ENCODE data around the gene EIF4A3. TPM values are rescaled to one million over a fixed set of nuclear protein-coding genes. Genes with fewer than 3 reads are reported as not detected.

Gene EIF4A3
- total and polyA plus RNA-seq, 10 of the 15 experiments (the other 5 are each of a cell fraction or from before 2014, with no cell fraction given): 53.3 to 225 (median 103) TPM

- Histone ChIP-seq H3K4me3 (no peak overlapping the region), H3K4me2 (ENCODE audit: control insufficient read depth, insufficient read depth) (no peak overlapping the region), H3K4me1 (ENCODE audit: control insufficient read depth, insufficient read depth, low read length) (peaks cover 16% of the 10 kb centered on the region), H3K9ac (ENCODE audit: control insufficient read depth, insufficient read depth, low read length) (no peak overlapping the region), H3K36me3 (ENCODE audit: control insufficient read depth in 2 of 2, insufficient read depth in 2 of 2, low read length in 1 of 2) (no peaks in the 10 kb centered on the region), H2AFZ (ENCODE audit: control insufficient read depth, low read depth, low read length) (no peak overlapping the region), H3K79me2 (ENCODE audit: control insufficient read depth, insufficient read depth, low read length) (no peaks in the 10 kb centered on the region; the same call in 1 of the 2 replicates), H3K27ac (ENCODE audit: control insufficient read depth, insufficient read depth) (no peak overlapping the region), H3K27me3 (replicated peaks in 1 of 2; ENCODE audit: control insufficient read depth in 2 of 2, insufficient read depth in 2 of 2, low read length in 1 of 2) (no peaks in the 10 kb centered on the region), H3K9me3 (replicated peaks; ENCODE audit: control insufficient read depth, insufficient read depth, low read length) (no peaks in the 10 kb centered on the region), H4K20me1 (ENCODE audit: control insufficient read depth, insufficient read depth) (no peaks in the 10 kb centered on the region)
- ATAC-seq: no peak
- no TSS peak for BruUV-seq (replicated peaks)
- intact Hi-C loops (cut with micrococcal nuclease; ENCODE audit: unreplicated experiment): no loop called here
- ChIA-PET RAD21 (ENCODE audit: unreplicated experiment) (no interaction called here), SMC1A (ENCODE audit: uncharacterized antibody, unreplicated experiment) (no interaction called here), CTCF (no interaction called here), POLR2A (no interaction called here)
- no peak for DNase-seq (ENCODE audit: low read depth, low spot score)
- TF ChIP-seq MYB (IDR thresholded peaks at IDR 0.05; ENCODE audit: borderline replicate concordance, low read depth, low read length) (no peak), SMAD5 (IDR thresholded peaks at IDR 0.05; ENCODE audit: low read depth) (no peak), IRF4 (IDR thresholded peaks at IDR 0.05; ENCODE audit: low read depth, low read length) (no peak)
- in situ Hi-C loops (cut with MboI): no loop called here
- no peak for FAIRE-seq
- WGBS (ENCODE audit: insufficient coverage, insufficient replicate concordance, low lambda C conversion rate, missing lambda C conversion rate): 74% methylated on average over 23 of the region's 23 CpGs
These were observed 48.9 kb downstream of the EIF4A3 start for GRCh38 chr17:80097844-80098691.

GRCh38 chr17:80097127-80097621 is 49.8 kb downstream of the EIF4A3 start:
- ChIA-PET POLR2A (no interaction called here), CTCF (no interaction called here), SMC1A (ENCODE audit: uncharacterized antibody, unreplicated experiment) (no interaction called here), RAD21 (ENCODE audit: unreplicated experiment) (no interaction called here)
- H2AFZ ChIP-seq (ENCODE audit: control insufficient read depth, low read depth, low read length): no peak overlapping the region
- FAIRE-seq (no peak), DNase-seq (ENCODE audit: low read depth, low spot score) (no peak), ATAC-seq (no peak)
- H3K27me3 ChIP-seq (replicated peaks in 1 of 2; ENCODE audit: control insufficient read depth in 2 of 2, insufficient read depth in 2 of 2, low read length in 1 of 2): no peaks in the 10 kb centered on the region
- no peak overlapping the region for H3K27ac ChIP-seq (ENCODE audit: control insufficient read depth, insufficient read depth)
- H3K4me3 ChIP-seq: no peak overlapping the region
- H4K20me1 ChIP-seq (ENCODE audit: control insufficient read depth, insufficient read depth): no peaks in the 10 kb centered on the region
- no peak overlapping the region for H3K4me2 ChIP-seq (ENCODE audit: control insufficient read depth, insufficient read depth)
- no TSS peak for BruUV-seq (replicated peaks)
- in situ Hi-C loops (cut with MboI) (no loop called here), intact Hi-C loops (cut with micrococcal nuclease; ENCODE audit: unreplicated experiment) (no loop called here)
- H3K4me1 ChIP-seq (ENCODE audit: control insufficient read depth, insufficient read depth, low read length): peaks cover 14% of the 10 kb centered on the region
- H3K36me3 ChIP-seq (ENCODE audit: control insufficient read depth in 2 of 2, insufficient read depth in 2 of 2, low read length in 1 of 2): no peaks in the 10 kb centered on the region
- no peaks in the 10 kb centered on the region; the same call in 1 of the 2 replicates for H3K79me2 ChIP-seq (ENCODE audit: control insufficient read depth, insufficient read depth, low read length)
- H3K9me3 ChIP-seq (replicated peaks; ENCODE audit: control insufficient read depth, insufficient read depth, low read length): no peaks in the 10 kb centered on the region
- no peak for TF ChIP-seq TAF1 (IDR thresholded peaks at IDR 0.05; ENCODE audit: borderline replicate concordance, low read depth, low read length)
- TF ChIP-seq ZSCAN29 (IDR thresholded peaks at IDR 0.05): no peak
- TF ChIP-seq CBX5 (IDR thresholded peaks at IDR 0.05; ENCODE audit: low read depth): no peak
- TF ChIP-seq SMAD1 (IDR thresholded peaks at IDR 0.05; ENCODE audit: low read depth, partially characterized antibody): no peak
- TF ChIP-seq MTA3 (IDR thresholded peaks at IDR 0.05; ENCODE audit: borderline replicate concordance, low read length): no peak
- TF ChIP-seq NR2C2 (IDR thresholded peaks at IDR 0.05; ENCODE audit: borderline replicate concordance, control insufficient read depth, insufficient read length, low read depth): no peak
- no peak for TF ChIP-seq PRDM15 (CRISPR knock-in tag; IDR thresholded peaks at IDR 0.05)
- no peak for TF ChIP-seq SIN3A (IDR thresholded peaks at IDR 0.05; ENCODE audit: low read depth, low read length)
- no peak for TF ChIP-seq ATF3 (IDR thresholded peaks at IDR 0.05; ENCODE audit: borderline replicate concordance, extremely low read depth, low read depth, low read length)
- TF ChIP-seq CREB1 (IDR thresholded peaks at IDR 0.05; ENCODE audit: low read depth): no peak
- WGBS (ENCODE audit: insufficient coverage, insufficient replicate concordance, low lambda C conversion rate, missing lambda C conversion rate): 30% methylated on average over 17 of the region's 17 CpGs
- H3K9ac ChIP-seq (ENCODE audit: control insufficient read depth, insufficient read depth, low read length): no peak overlapping the region
